Activated naive CD4-positive, alpha-beta T cell treated with anti-CD3 and anti-CD28 coated beads, Interleukin-2, amount 50 U/mL, for 24 hours (primary cell): ENCODE results near the gene RSBN1L.

Source experiments
- H3K27ac Mint-ChIP-seq: one replicate; pipeline ENCODE4 v1.8.0; 2021; ENCODE audit warnings: mild to moderate bottlenecking, mixed read lengths
- H3K27me3 Mint-ChIP-seq: one replicate; pipeline ENCODE4 v1.8.0; 2021; ENCODE audit warnings: mixed read lengths
- H3K36me3 Mint-ChIP-seq: one replicate; pipeline ENCODE4 v1.8.0; 2021; ENCODE audit warnings: mixed read lengths
- H3K4me1 Mint-ChIP-seq: one replicate; pipeline ENCODE4 v1.8.0; 2021; ENCODE audit warnings: mixed read lengths
- H3K4me3 Mint-ChIP-seq: one replicate; pipeline ENCODE4 v1.8.0; 2021; ENCODE audit warnings: mild to moderate bottlenecking, mixed read lengths
- H3K9me3 Mint-ChIP-seq: one replicate; pipeline ENCODE4 v1.8.0; 2021; ENCODE audit warnings: mixed read lengths

Gene RSBN1L

DNA sequence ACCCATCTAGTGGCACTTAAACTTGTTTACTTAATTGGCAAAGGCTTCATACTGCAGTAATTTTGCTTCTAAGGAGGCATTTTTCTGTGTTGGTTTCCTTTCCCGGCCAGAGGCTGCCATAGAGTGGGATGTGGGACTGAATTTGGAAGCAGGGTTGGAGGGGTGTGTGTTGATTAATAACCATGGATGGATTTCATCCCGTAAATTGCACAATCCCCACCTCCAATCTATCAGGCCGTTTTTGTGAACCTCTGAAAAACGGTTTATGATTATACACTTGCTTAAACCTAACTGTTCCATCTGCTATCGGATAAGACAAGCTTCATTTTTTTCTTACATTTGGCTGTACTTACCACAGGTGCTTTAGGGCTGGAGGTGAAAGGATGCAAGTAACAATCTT is 100.7 kb downstream of the RSBN1L start:
- H3K36me3 Mint-ChIP-seq, result peaks cover 8% of the 10 kb centered on the region
- H3K27ac Mint-ChIP-seq, result peak overlapping the region; percentile 27
- no peaks in the 10 kb centered on the region for H3K9me3 Mint-ChIP-seq
- H3K4me1 Mint-ChIP-seq, result peaks cover 58% of the 10 kb centered on the region
- H3K4me3 Mint-ChIP-seq, result peak overlapping the region; percentile 92
- no peaks in the 10 kb centered on the region for H3K27me3 Mint-ChIP-seq

DNA sequence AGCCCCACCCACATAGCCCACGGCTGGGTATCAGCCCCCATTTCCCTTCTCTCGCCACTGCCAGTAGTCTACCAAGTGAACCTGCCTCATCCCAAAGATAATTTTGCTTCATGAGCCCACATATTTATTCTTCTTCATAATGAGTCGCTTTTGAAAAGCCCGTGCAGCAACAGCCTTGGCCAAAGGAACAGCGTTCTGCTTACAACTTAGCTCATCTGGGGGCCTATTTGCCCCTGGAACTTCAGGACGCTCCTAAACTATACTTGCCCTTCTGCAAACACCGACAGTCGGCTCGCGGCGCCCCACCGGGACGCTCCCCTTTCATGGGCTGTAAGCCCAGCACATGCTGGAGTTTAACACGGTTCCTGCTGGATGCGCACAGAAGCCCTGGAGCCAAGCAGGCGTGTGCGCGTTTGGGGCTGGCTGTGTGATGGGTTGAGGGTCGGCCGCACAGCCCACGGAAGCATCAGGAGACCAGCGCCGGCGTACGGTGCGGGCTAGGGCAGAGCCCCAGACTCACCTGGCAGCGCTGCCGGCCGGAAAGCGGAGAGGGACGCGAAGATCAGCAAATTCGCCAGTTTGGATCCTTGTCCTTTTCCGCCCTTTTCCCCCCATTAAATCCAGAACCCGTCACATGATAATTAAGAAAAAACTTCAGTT is 101.6 kb downstream of the RSBN1L start:
- Mint-ChIP-seq H3K36me3 (peaks cover 8% of the 10 kb centered on the region), H3K4me3 (peak overlapping the region; percentile 92), H3K4me1 (peaks cover 67% of the 10 kb centered on the region), H3K9me3 (no peaks in the 10 kb centered on the region), H3K27me3 (no peaks in the 10 kb centered on the region), H3K27ac (peak overlapping the region; percentile 92)

DNA sequence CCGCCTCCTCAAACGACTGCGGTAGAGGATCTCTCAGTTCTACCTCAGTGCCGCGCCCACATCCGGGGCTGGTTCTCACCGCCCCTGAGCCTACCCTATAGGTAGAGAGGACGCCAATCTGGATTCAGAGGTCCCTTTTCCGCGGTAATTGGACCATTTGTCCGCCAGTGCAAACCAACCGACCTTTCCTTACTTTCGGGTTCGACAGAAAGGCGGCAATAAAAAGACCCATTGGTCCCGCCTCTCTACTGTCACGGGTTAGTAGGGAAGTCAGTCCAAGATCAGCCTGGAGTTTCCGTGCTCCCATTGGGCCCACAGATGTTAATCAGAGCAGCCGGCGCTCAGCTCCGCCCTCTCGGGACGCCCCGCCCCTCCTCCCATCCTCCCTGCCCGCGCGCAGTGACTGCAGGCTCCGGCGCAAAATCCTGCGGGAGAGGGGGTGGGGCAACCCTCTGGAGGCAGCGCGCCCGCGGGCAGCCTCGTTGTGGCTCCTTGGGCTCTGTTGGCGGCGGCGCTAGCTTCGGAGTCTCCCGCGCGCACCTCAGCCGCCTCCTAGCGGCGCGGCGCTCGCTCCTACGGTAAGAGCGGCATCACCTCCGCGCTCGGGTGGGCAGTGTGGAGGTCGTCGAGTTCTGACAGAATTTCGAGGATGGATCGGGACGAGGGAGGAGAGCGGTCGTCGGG is 102.3 kb downstream of the RSBN1L start, which contains the start of the genes PHTF2 and TMEM60:
Gene PHTF2, plus strand, starts transcription at position 380 of the 684 bp plus-strand sequence.
Gene TMEM60, minus strand, starts transcription at position 41 of the 684 bp plus-strand sequence. CDS start 4,061 bp downstream, outside the sequence.
- no peaks in the 10 kb centered on the region for H3K27me3 Mint-ChIP-seq
- H3K9me3 Mint-ChIP-seq, result no peaks in the 10 kb centered on the region
- H3K4me3 Mint-ChIP-seq, result peak within 1 kb of the TSS; percentile 92
- H3K4me1 Mint-ChIP-seq, result peaks cover 73% of the 10 kb centered on the region
- peak within 1 kb of the TSS; percentile 92 for H3K27ac Mint-ChIP-seq
- H3K36me3 Mint-ChIP-seq, result peaks cover 8% of the 10 kb centered on the region

DNA sequence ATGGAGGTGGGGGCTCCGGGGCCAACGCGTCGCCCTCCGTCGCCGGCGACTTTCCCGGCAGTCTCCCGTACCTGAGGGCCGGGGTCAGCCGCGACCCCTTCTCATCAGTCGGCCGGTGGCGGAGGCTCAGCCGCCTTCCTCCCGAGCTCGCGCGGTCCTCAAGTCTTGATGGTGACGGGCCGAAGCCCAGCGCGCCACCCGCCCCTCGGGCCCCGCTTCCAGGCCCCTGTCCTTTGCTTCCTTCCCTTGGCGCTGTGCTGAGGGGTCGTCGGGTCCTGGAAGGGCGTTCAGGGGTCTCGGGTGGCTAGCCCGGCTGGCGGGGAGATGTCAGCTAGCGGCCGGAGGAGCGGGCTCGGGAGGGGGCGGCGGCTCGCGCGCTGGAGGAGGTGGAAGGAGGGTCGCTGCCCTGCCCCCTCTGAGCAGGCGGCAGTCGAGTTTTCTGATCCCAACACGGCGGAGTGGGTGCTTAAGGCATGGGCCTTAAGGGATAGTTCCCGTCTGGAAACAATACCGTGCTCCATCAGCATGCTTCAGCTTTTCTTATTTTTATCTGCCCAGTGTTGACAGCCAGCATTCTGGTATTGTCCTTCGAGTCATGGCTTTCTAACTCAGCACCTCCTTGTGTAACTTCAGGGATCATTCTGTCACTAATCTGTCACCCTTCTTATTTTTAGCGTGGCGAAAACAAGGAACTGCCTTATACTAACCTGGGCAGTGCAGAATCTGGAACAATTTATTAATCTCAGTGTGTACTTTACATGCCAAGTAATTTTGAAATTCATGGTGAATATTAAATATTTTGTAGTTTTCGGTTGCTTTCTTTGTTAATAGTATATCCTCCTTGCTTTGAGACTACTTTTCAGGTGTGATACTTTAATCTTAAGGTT is 103.1 kb downstream of the RSBN1L start:
- H3K36me3 Mint-ChIP-seq, result peaks cover 5% of the 10 kb centered on the region
- no peaks in the 10 kb centered on the region for H3K9me3 Mint-ChIP-seq
- no peaks in the 10 kb centered on the region for H3K27me3 Mint-ChIP-seq
- H3K27ac Mint-ChIP-seq, result peak overlapping the region; percentile 92
- H3K4me1 Mint-ChIP-seq, result peaks cover 74% of the 10 kb centered on the region
- peak overlapping the region; percentile 92 for H3K4me3 Mint-ChIP-seq

- Mint-ChIP-seq H3K4me3 (peak overlapping the region; percentile 92), H3K36me3 (peaks cover under 1% of the 10 kb centered on the region), H3K9me3 (no peaks in the 10 kb centered on the region), H3K4me1 (peaks cover 76% of the 10 kb centered on the region), H3K27me3 (no peaks in the 10 kb centered on the region), H3K27ac (peak overlapping the region; percentile 82)
Observed at GRCh38 chr7:77800158-77800557, 103.9 kb downstream of the RSBN1L start.

GRCh38 chr7:77800730-77801129 is 104.5 kb downstream of the RSBN1L start:
- Mint-ChIP-seq H3K27ac (no peak overlapping the region), H3K36me3 (peaks cover 4% of the 10 kb centered on the region), H3K27me3 (no peaks in the 10 kb centered on the region), H3K4me1 (peaks cover 81% of the 10 kb centered on the region), H3K4me3 (no peak overlapping the region), H3K9me3 (no peaks in the 10 kb centered on the region)

DNA sequence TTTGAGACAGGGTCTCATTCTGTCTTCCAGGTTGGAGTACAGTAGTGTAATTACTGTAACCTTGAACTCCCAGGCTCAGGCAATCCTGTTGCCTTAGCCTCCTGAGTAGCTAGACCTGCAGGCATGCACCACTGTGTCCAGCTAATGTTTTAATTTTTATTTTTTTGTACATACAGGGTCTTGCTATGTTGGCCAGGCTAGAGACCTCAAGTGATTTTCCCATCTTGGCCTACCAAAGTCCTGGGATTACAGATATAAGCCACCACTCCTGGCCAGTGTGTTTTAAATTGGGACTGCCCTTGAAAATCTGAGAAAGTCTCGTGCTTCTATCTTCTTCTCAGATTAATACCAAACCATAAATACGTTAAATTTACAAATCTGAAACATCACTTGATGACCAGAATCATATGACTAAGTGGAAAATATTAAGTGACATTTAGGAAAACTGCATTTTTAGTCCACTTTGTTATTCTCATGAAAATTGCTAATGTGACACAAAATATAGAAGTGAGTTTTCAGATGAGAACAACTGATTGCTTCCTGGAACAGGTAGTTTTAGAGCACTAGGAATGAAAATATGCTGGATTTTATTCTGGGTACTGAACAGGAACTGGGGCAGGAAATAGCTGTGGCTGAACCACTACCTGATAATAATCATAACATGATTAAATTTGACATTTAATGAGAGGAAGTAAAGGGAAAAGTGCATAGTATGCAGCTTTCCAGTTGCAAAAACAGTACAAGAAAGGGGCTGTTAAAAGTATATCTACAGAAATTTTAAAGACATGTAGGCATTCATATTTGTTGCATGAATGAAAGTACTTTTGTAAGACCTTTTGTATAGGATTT is 106.5 kb downstream of the RSBN1L start:
- Mint-ChIP-seq H3K9me3 (no peaks in the 10 kb centered on the region), H3K36me3 (peaks cover 14% of the 10 kb centered on the region), H3K4me3 (peak overlapping the region; percentile 3), H3K27ac (peak overlapping the region; percentile 88), H3K4me1 (peaks cover 70% of the 10 kb centered on the region), H3K27me3 (no peaks in the 10 kb centered on the region)

DNA sequence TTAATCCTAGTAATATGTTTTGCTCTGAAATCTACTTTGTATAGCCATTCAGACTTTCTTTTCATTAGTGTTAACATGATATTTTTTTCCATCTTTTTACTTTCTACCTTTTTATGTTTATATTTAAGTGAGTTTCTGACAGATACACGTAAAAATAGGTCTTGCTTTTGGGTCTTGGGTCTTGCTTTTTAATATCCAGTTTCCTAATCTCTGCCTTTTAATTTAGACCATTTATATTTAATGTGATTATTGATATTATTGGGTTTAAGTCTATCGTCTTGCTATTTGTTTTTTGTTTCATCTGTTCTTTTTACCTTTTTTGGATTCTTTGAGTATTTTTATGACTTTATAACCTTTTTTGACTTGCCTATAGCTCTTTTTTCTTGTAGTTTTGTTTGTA is 110.2 kb downstream of the RSBN1L start:
- Mint-ChIP-seq H3K4me1 (peaks cover 62% of the 10 kb centered on the region), H3K27me3 (no peaks in the 10 kb centered on the region), H3K4me3 (no peak overlapping the region), H3K27ac (peak overlapping the region; percentile 47), H3K9me3 (no peaks in the 10 kb centered on the region), H3K36me3 (peaks cover 21% of the 10 kb centered on the region)

GRCh38 chr7:77808517-77808916 is 112.3 kb downstream of the RSBN1L start:
- H3K27me3 Mint-ChIP-seq, result no peaks in the 10 kb centered on the region
- no peak overlapping the region for H3K4me3 Mint-ChIP-seq
- peaks cover 21% of the 10 kb centered on the region for H3K36me3 Mint-ChIP-seq

DNA sequence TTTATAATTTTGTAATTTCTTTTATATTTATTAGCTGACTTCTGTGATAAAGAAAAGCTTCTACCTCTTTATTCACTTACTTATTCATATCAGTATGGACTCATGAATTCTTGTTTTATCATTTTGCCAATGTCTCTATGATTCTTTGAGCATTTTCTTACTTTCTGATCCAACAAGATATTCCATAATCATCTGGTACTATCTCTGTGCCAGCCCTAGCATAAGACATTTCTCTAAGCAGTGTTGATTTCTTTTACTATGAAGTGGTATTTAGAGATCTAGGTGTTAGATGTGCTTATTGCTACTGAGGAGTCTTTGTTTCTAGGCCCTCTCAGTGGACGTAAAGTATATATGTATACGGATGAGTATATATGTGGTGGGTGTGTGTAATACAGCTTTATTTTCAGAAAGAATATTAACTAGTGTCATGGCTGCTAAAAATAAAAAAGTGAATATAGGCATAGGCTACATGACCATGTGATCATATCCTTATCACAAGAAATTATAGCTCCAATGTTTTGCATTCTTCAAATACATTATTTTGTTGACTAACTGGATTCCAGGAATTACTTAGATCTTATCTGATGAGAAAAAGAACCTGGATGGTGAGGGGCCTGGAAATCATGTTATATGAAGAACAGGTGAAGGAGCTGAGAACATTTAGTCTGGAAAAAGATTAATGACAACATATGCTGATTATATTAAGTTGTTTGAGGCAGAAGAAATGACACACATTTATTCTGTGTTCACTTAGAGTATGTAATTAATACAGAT is 115.4 kb downstream of the RSBN1L start:
- peaks cover 2% of the 10 kb centered on the region for H3K9me3 Mint-ChIP-seq
- peaks cover 18% of the 10 kb centered on the region for H3K36me3 Mint-ChIP-seq
- no peak overlapping the region for H3K4me3 Mint-ChIP-seq
- no peak overlapping the region for H3K27ac Mint-ChIP-seq
- H3K27me3 Mint-ChIP-seq, result no peaks in the 10 kb centered on the region
- H3K4me1 Mint-ChIP-seq, result peaks cover 52% of the 10 kb centered on the region

More at GRCh38 chr7:77808517-77808916, 112.3 kb downstream of the RSBN1L start:
- Mint-ChIP-seq H3K9me3 (no peaks in the 10 kb centered on the region), H3K4me1 (peaks cover 59% of the 10 kb centered on the region), H3K27ac (no peak overlapping the region)

- Mint-ChIP-seq H3K27me3 (no peaks in the 10 kb centered on the region), H3K27ac (no peak overlapping the region), H3K9me3 (peaks cover 8% of the 10 kb centered on the region), H3K4me3 (no peak overlapping the region), H3K4me1 (peaks cover 55% of the 10 kb centered on the region), H3K36me3 (peaks cover 20% of the 10 kb centered on the region)
Observed at GRCh38 chr7:77812290-77812685, 116.0 kb downstream of the RSBN1L start.

GRCh38 chr7:77813180-77813579 is 116.9 kb downstream of the RSBN1L start:
- Mint-ChIP-seq H3K27ac (no peak overlapping the region), H3K36me3 (peaks cover 17% of the 10 kb centered on the region), H3K9me3 (peaks cover 10% of the 10 kb centered on the region), H3K27me3 (no peaks in the 10 kb centered on the region), H3K4me1 (peaks cover 50% of the 10 kb centered on the region), H3K4me3 (no peak overlapping the region)

GRCh38 chr7:77819021-77819420 is 122.8 kb downstream of the RSBN1L start:
- Mint-ChIP-seq H3K27me3 (no peaks in the 10 kb centered on the region), H3K36me3 (peaks cover 55% of the 10 kb centered on the region), H3K27ac (no peak overlapping the region), H3K4me3 (no peak overlapping the region), H3K4me1 (peaks cover 37% of the 10 kb centered on the region), H3K9me3 (peaks cover 44% of the 10 kb centered on the region)

DNA sequence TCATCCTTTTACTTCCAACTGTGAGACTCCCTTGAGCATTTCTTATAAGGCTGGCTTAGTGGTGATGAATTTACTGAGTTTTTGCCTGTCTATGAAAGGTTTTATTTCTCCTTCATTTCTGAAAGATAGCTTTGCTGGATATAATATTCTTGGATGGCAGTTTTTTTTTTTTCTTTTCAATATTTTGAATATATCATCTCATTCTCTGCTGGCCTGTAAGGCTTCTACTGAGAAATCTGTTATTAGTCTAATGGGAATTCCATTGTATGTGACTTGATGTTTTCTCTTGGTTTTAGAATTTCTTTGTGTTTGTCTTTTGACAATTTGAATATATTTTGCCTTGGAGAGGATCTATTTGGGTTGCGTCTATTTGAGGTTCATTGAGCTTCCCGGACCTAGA is 124.7 kb downstream of the RSBN1L start:
- peaks cover 63% of the 10 kb centered on the region for H3K36me3 Mint-ChIP-seq

More for the DNA sequence above, 124.7 kb downstream of the RSBN1L start:
- H3K27me3 Mint-ChIP-seq, result no peaks in the 10 kb centered on the region
- H3K27ac Mint-ChIP-seq, result no peak overlapping the region
- peaks cover 56% of the 10 kb centered on the region for H3K9me3 Mint-ChIP-seq
- peaks cover 30% of the 10 kb centered on the region for H3K4me1 Mint-ChIP-seq
- H3K4me3 Mint-ChIP-seq, result no peak overlapping the region
